Hepatocyte (in vitro differentiated cells): ENCODE data around the gene HILPDA.

ENCODE experiments used
- CTCF ChIP-seq: fragments of 200-600 bp; sonication (generic); IDR thresholded peaks from 2 replicates; pipeline ENCODE4 v1.5.1; 2016; ENCODE audit warnings: antibody characterized with exemption, mild to moderate bottlenecking; ENCODE audit not compliant: poor library complexity
- EZH2 ChIP-seq: fragments of 200-600 bp; sonication (generic); IDR thresholded peaks from 2 replicates; pipeline ENCODE4 v1.6.1; 2016; ENCODE audit warnings: antibody characterized with exemption, mild to moderate bottlenecking, borderline replicate concordance
- EZH2phosphoT487 ChIP-seq: fragments of 200-600 bp; sonication (generic); IDR thresholded peaks from one replicate; pipeline ENCODE4 v1.6.1; 2018; ENCODE audit warnings: antibody characterized with exemption, mild to moderate bottlenecking, low read depth, moderate library complexity; ENCODE audit not compliant: unreplicated experiment, severe bottlenecking

GRCh38 chr7:128417071-128417470 is 38.6 kb upstream of the HILPDA start:
- TF ChIP-seq EZH2 (no peak), CTCF (no peak), EZH2phosphoT487 (no peak)
